Stimulated activated effector memory CD8-positive, alpha-beta T cell treated with anti-CD3 and anti-CD28 coated beads, Interleukin-12 subunit alpha, Interleukin-12 subunit beta, amount 100 ng/mL, for 72 hours (primary cell): ENCODE results near the gene TIMM44.
"Not testable (repeated sequence)": the region's sequence is repeated elsewhere in the genome, so short reads cannot be mapped to it uniquely, and the experiment has no call there.

ENCODE experiments used
- ATAC-seq: fragments of 150-1000 bp; cut with Tn5 transposase; 2 replicates; pipeline ENCODE4 v1.10.0; 2021
- DNase-seq, 2 donors: peaks; one replicate each; pipeline ENCODE4 v3.0.0; 2021 to 2022; ENCODE audit warnings: low spot score in 2 of 2
- H3K27ac Mint-ChIP-seq: one replicate; pipeline ENCODE4 v1.8.0; 2022; ENCODE audit warnings: mild to moderate bottlenecking, mixed read lengths
- H3K36me3 Mint-ChIP-seq: one replicate; pipeline ENCODE4 v1.8.0; 2022; ENCODE audit warnings: mild to moderate bottlenecking, mixed read lengths
- H3K4me1 Mint-ChIP-seq: one replicate; pipeline ENCODE4 v1.8.0; 2022; ENCODE audit warnings: mixed read lengths
- H3K4me3 Mint-ChIP-seq: one replicate; pipeline ENCODE4 v1.8.0; 2022; ENCODE audit warnings: mild to moderate bottlenecking, mixed read lengths
- H3K9me3 Mint-ChIP-seq: one replicate; pipeline ENCODE4 v1.8.0; 2022; ENCODE audit warnings: mixed read lengths

TIMM44 gene

GRCh38 chr19:7968008-7968795 is 24.7 kb upstream of the TIMM44 start:
- Mint-ChIP-seq H3K9me3 (no peaks in the 10 kb centered on the region), H3K4me1 (peaks cover 7% of the 10 kb centered on the region), H3K4me3 (no peak overlapping the region), H3K36me3 (peaks cover 93% of the 10 kb centered on the region), H3K27ac (peak overlapping the region; percentile 26)
- ATAC-seq (no peak), DNase-seq (no peak)

GRCh38 chr19:7965921-7966665 is 22.6 kb upstream of the TIMM44 start:
- no peak overlapping the region for H3K4me3 Mint-ChIP-seq
- DNase-seq (no peak), ATAC-seq (no peak)
- H3K36me3 Mint-ChIP-seq: peaks cover 96% of the 10 kb centered on the region
- peaks cover 7% of the 10 kb centered on the region for H3K4me1 Mint-ChIP-seq
- H3K9me3 Mint-ChIP-seq: no peaks in the 10 kb centered on the region
- H3K27ac Mint-ChIP-seq: peak overlapping the region; percentile 63

GRCh38 chr19:7965259-7965841 is 21.9 kb upstream of the TIMM44 start:
- H3K36me3 Mint-ChIP-seq: peaks cover 94% of the 10 kb centered on the region

GRCh38 chr19:7963566-7963965 is 20.1 kb upstream of the TIMM44 start:
- DNase-seq (no peak), ATAC-seq (no peak)
- H3K9me3 Mint-ChIP-seq: no peaks in the 10 kb centered on the region
- H3K36me3 Mint-ChIP-seq: peaks cover 91% of the 10 kb centered on the region
- H3K27ac Mint-ChIP-seq: no peak overlapping the region
- no peak overlapping the region for H3K4me3 Mint-ChIP-seq
- peaks cover 5% of the 10 kb centered on the region for H3K4me1 Mint-ChIP-seq

More at GRCh38 chr19:7965259-7965841, 21.9 kb upstream of the TIMM44 start:
- H3K9me3 Mint-ChIP-seq: no peaks in the 10 kb centered on the region
- DNase-seq (no peak), ATAC-seq (no peak)
- peaks cover 7% of the 10 kb centered on the region for H3K4me1 Mint-ChIP-seq
- no peak overlapping the region for H3K4me3 Mint-ChIP-seq
- H3K27ac Mint-ChIP-seq: peak overlapping the region; percentile 63

GRCh38 chr19:7962644-7963268 is 19.3 kb upstream of the TIMM44 start:
- DNase-seq (no peak), ATAC-seq (no peak)
- H3K9me3 Mint-ChIP-seq: no peaks in the 10 kb centered on the region
- H3K4me1 Mint-ChIP-seq: no peaks in the 10 kb centered on the region
- H3K4me3 Mint-ChIP-seq: no peak overlapping the region
- peaks cover 87% of the 10 kb centered on the region for H3K36me3 Mint-ChIP-seq
- H3K27ac Mint-ChIP-seq: no peak overlapping the region

GRCh38 chr19:7961920-7962626 is 18.6 kb upstream of the TIMM44 start:
- H3K36me3 Mint-ChIP-seq: peaks cover 82% of the 10 kb centered on the region
- H3K4me3 Mint-ChIP-seq: no peak overlapping the region
- H3K27ac Mint-ChIP-seq: no peak overlapping the region
- H3K4me1 Mint-ChIP-seq: peaks cover 3% of the 10 kb centered on the region
- no peak for ATAC-seq
- H3K9me3 Mint-ChIP-seq: no peaks in the 10 kb centered on the region
- DNase-seq: no peak

- H3K36me3 Mint-ChIP-seq: peaks cover 80% of the 10 kb centered on the region
- DNase-seq, H3K9me3 Mint-ChIP-seq, H3K27ac Mint-ChIP-seq, H3K4me3 Mint-ChIP-seq, ATAC-seq, H3K4me1 Mint-ChIP-seq: not testable (repeated sequence)
Observed at GRCh38 chr19:7961082-7961481, 17.6 kb upstream of the TIMM44 start.

GRCh38 chr19:7959211-7959610 is 15.7 kb upstream of the TIMM44 start:
- Mint-ChIP-seq H3K4me3 (no peak overlapping the region), H3K4me1 (peaks cover 6% of the 10 kb centered on the region), H3K27ac (no peak overlapping the region), H3K36me3 (peaks cover 68% of the 10 kb centered on the region), H3K9me3 (no peaks in the 10 kb centered on the region)
- ATAC-seq: no peak
- DNase-seq: no peak

GRCh38 chr19:7955696-7956095 is 12.2 kb upstream of the TIMM44 start:
- Mint-ChIP-seq H3K36me3 (peaks cover 45% of the 10 kb centered on the region), H3K9me3 (no peaks in the 10 kb centered on the region), H3K4me1 (peaks cover 6% of the 10 kb centered on the region), H3K27ac (peak overlapping the region; percentile 87), H3K4me3 (no peak overlapping the region)
- no peak for DNase-seq
- ATAC-seq: no peak

- H3K9me3 Mint-ChIP-seq: no peaks in the 10 kb centered on the region
- DNase-seq (no peak), ATAC-seq (no peak)
- peaks cover 31% of the 10 kb centered on the region for H3K36me3 Mint-ChIP-seq
- H3K4me3 Mint-ChIP-seq: no peak overlapping the region
- peaks cover 6% of the 10 kb centered on the region for H3K4me1 Mint-ChIP-seq
- no peak overlapping the region for H3K27ac Mint-ChIP-seq
Observed at GRCh38 chr19:7953576-7953975, 10.1 kb upstream of the TIMM44 start.

GRCh38 chr19:7953060-7953459 is 9.6 kb upstream of the TIMM44 start:
- Mint-ChIP-seq H3K27ac (no peak overlapping the region), H3K4me3 (no peak overlapping the region), H3K9me3 (no peaks in the 10 kb centered on the region), H3K4me1 (peaks cover 6% of the 10 kb centered on the region), H3K36me3 (peaks cover 30% of the 10 kb centered on the region)
- DNase-seq (no peak), ATAC-seq (no peak)

- no peak overlapping the region for H3K4me3 Mint-ChIP-seq
- no peak overlapping the region for H3K27ac Mint-ChIP-seq
- ATAC-seq (no peak), DNase-seq (no peak)
- H3K36me3 Mint-ChIP-seq: peaks cover 26% of the 10 kb centered on the region
- H3K4me1 Mint-ChIP-seq: peaks cover 22% of the 10 kb centered on the region
- H3K9me3 Mint-ChIP-seq: no peaks in the 10 kb centered on the region
Observed at GRCh38 chr19:7947939-7948338, 4.5 kb upstream of the TIMM44 start.

GRCh38 chr19:7944177-7944761 is 803 bp upstream of the TIMM44 start:
- peaks cover 42% of the 10 kb centered on the region for H3K4me1 Mint-ChIP-seq

GRCh38 chr19:7942981-7943443 is 454 bp downstream of the TIMM44 start:
- H3K27ac Mint-ChIP-seq: peak overlapping the region; percentile 98
- H3K9me3 Mint-ChIP-seq: no peaks in the 10 kb centered on the region
- ATAC-seq: no peak
- H3K4me1 Mint-ChIP-seq: peaks cover 48% of the 10 kb centered on the region
- DNase-seq: no peak
- H3K36me3 Mint-ChIP-seq: peaks cover 64% of the 10 kb centered on the region
- peak overlapping the region; percentile 95 for H3K4me3 Mint-ChIP-seq

More at GRCh38 chr19:7944177-7944761, 803 bp upstream of the TIMM44 start:
- Mint-ChIP-seq H3K36me3 (peaks cover 51% of the 10 kb centered on the region), H3K27ac (peak overlapping the region; percentile 98), H3K9me3 (no peaks in the 10 kb centered on the region), H3K4me3 (peak overlapping the region; percentile 95)
- ATAC-seq (peak; percentile 73), DNase-seq (peak; percentile 84 to 93)
